Upper lobe of right lung (tissue), 1 donor: ENCODE measurements around the gene ANKS1A. TPM values are rescaled to one million over a fixed set of nuclear protein-coding genes. Genes with fewer than 3 reads are reported as not detected.

Source experiments
- ATAC-seq: fragments of 200-7000 bp; cut with Tn5 transposase; one replicate; pipeline ENCODE4 v1.9.1; 2020; ENCODE audit warnings: mild to moderate bottlenecking, moderate library complexity
- DNase-seq: peaks from one replicate; pipeline ENCODE4 v3.0.0-alpha.2; 2020
- H3K27ac ChIP-seq: fragments of 200-600 bp; one replicate; pipeline ENCODE4 v1.8.0; 2022
- H3K27me3 ChIP-seq: fragments of 200-600 bp; one replicate; pipeline ENCODE4 v1.8.0; 2022; ENCODE audit warnings: mild to moderate bottlenecking
- H3K36me3 ChIP-seq: fragments of 200-600 bp; one replicate; pipeline ENCODE4 v1.8.0; 2022
- H3K4me1 ChIP-seq: fragments of 200-600 bp; one replicate; pipeline ENCODE4 v1.8.0; 2022
- H3K4me3 ChIP-seq: fragments of 200-600 bp; one replicate; pipeline ENCODE4 v1.8.0; 2022; ENCODE audit warnings: mild to moderate bottlenecking
- H3K9me3 ChIP-seq: fragments of 200-600 bp; one replicate; pipeline ENCODE4 v1.8.0; 2022
- CTCF ChIP-seq: fragments of 200-600 bp; IDR thresholded peaks from one replicate; pipeline ENCODE4 v1.8.0; 2022; ENCODE audit warnings: antibody characterized with exemption
- intact Hi-C: fragments of 100-400 bp; cut with DNase I; formaldehyde crosslinking; loops from one replicate; pipeline ENCODE4 v1.11.0; 2022
- total RNA-seq: library from RNA; stranded (reverse); fragmentation: NEBNext Ultra II Directional; extraction: Animal tissue kit (Norgen Biotek cat#: 25700); gene quantifications from one replicate; pipeline ENCODE4 v1.2.1, GENCODE V29; 2021
- donor health status: DM: no; HTN: yes; CAD: no; lungs with severe emphysema.

ANKS1A gene
- total RNA-seq, 1 donor from 2014 or later = 59.0 TPM

GRCh38 chr6:35091346-35092083, 202.5 kb downstream of the ANKS1A start:
- intact Hi-C loops = no loop called here
- no peak for DNase-seq
- peaks cover 48% of the 10 kb centered on the region for H3K4me1 ChIP-seq
- H3K9me3 ChIP-seq = no peaks in the 10 kb centered on the region
- no peak for ATAC-seq
- no peaks in the 10 kb centered on the region for H3K27me3 ChIP-seq
- H3K4me3 ChIP-seq = no peak overlapping the region
- TF ChIP-seq CTCF = no peak
- peaks cover 46% of the 10 kb centered on the region for H3K36me3 ChIP-seq
- H3K27ac ChIP-seq = peak overlapping the region; percentile 55

- H3K4me3 ChIP-seq = no peak overlapping the region
- no peaks in the 10 kb centered on the region for H3K27me3 ChIP-seq
- DNase-seq (no peak), ATAC-seq (peak; percentile 4)
- no peaks in the 10 kb centered on the region for H3K9me3 ChIP-seq
- intact Hi-C loops = no loop called here
- H3K4me1 ChIP-seq = peaks cover 48% of the 10 kb centered on the region
- TF ChIP-seq CTCF = no peak
- peak overlapping the region; percentile 55 for H3K27ac ChIP-seq
- H3K36me3 ChIP-seq = peaks cover 38% of the 10 kb centered on the region
Measured at GRCh38 chr6:35092362-35093117, 203.5 kb downstream of the ANKS1A start.

GRCh38 chr6:35093118-35093445, 204.0 kb downstream of the ANKS1A start:
- intact Hi-C loops = no loop called here
- DNase-seq = no peak
- peaks cover 48% of the 10 kb centered on the region for H3K4me1 ChIP-seq

GRCh38 chr6:35093783-35094182, 204.7 kb downstream of the ANKS1A start:
- Histone ChIP-seq H3K27ac (no peak overlapping the region), H3K4me3 (no peak overlapping the region), H3K36me3 (peaks cover 25% of the 10 kb centered on the region), H3K4me1 (peaks cover 42% of the 10 kb centered on the region), H3K9me3 (no peaks in the 10 kb centered on the region), H3K27me3 (no peaks in the 10 kb centered on the region)
- intact Hi-C loops = no loop called here
- ATAC-seq = no peak
- TF ChIP-seq CTCF = no peak
- DNase-seq = no peak

More at GRCh38 chr6:35093118-35093445, 204.0 kb downstream of the ANKS1A start:
- H3K36me3 ChIP-seq = peaks cover 32% of the 10 kb centered on the region
- peak overlapping the region; percentile 55 for H3K27ac ChIP-seq
- ATAC-seq = no peak
- H3K27me3 ChIP-seq = no peaks in the 10 kb centered on the region
- H3K9me3 ChIP-seq = no peaks in the 10 kb centered on the region
- TF ChIP-seq CTCF = no peak
- H3K4me3 ChIP-seq = no peak overlapping the region

- intact Hi-C loops = no loop called here
Measured at GRCh38 chr6:35094183-35094582, 205.1 kb downstream of the ANKS1A start.

More at GRCh38 chr6:35094183-35094582, 205.1 kb downstream of the ANKS1A start:
- no peaks in the 10 kb centered on the region for H3K27me3 ChIP-seq
- DNase-seq (no peak), ATAC-seq (no peak)
- no peak overlapping the region for H3K4me3 ChIP-seq
- no peak for TF ChIP-seq CTCF
- H3K9me3 ChIP-seq = no peaks in the 10 kb centered on the region
- H3K4me1 ChIP-seq = peaks cover 38% of the 10 kb centered on the region
- H3K27ac ChIP-seq = no peak overlapping the region
- peaks cover 23% of the 10 kb centered on the region for H3K36me3 ChIP-seq
